CD4-positive, alpha-beta T cell treated with Interleukin-6 for 4 hours (primary cell): Measurements from ENCODE around the gene INA.
"Not testable (repeated sequence)": the region's sequence is repeated elsewhere in the genome, so short reads cannot be mapped to it uniquely, and the experiment has no call there.

Experiments
- DNase-seq: peaks from one replicate; pipeline ENCODE4 v3.0.0-alpha.2; 2020; ENCODE audit warnings: mixed read lengths

INA gene

GRCh38 chr10:103276896-103277712, at the start of gene INA:
INA (plus strand) TSS chr10:103277138; CDS start chr10:103277212, 74 bp downstream.
- DNase-seq, result no peak

- DNase-seq, result no peak
Observed at GRCh38 chr10:103227416-103227815, 49.5 kb upstream of the INA start.

- DNase-seq, result no peak
Observed at GRCh38 chr10:103231047-103231551, 45.8 kb upstream of the INA start.

GRCh38 chr10:103232131-103232673, 44.7 kb upstream of the INA start:
- no peak for DNase-seq

GRCh38 chr10:103232772-103233488, 44.0 kb upstream of the INA start:
- no peak for DNase-seq

GRCh38 chr10:103235775-103236174, 41.2 kb upstream of the INA start:
- DNase-seq, result no peak

GRCh38 chr10:103238506-103239252, 38.3 kb upstream of the INA start:
- no peak for DNase-seq

GRCh38 chr10:103241262-103242011, 35.5 kb upstream of the INA start:
- DNase-seq, result no peak

- DNase-seq, result peak; percentile 63
Observed at GRCh38 chr10:103244666-103245271, 32.2 kb upstream of the INA start.

- not testable (repeated sequence) for DNase-seq
Observed at GRCh38 chr10:103245587-103245986, 31.4 kb upstream of the INA start, which contains the start of gene RPEL1. RPEL1 (plus strand) TSS chr10:103245887; CDS start chr10:103245997, 110 bp downstream.

- DNase-seq, result no peak
Observed at GRCh38 chr10:103246324-103246723, 30.6 kb upstream of the INA start.

GRCh38 chr10:103254113-103254512, 22.8 kb upstream of the INA start:
- DNase-seq, result no peak

- DNase-seq, result no peak
Observed at GRCh38 chr10:103254538-103255325, 22.2 kb upstream of the INA start.

- DNase-seq, result no peak
Observed at GRCh38 chr10:103256613-103257012, 20.3 kb upstream of the INA start.

- no peak for DNase-seq
Observed at GRCh38 chr10:103257812-103258211, 19.1 kb upstream of the INA start.

- not testable (repeated sequence) for DNase-seq
Observed at GRCh38 chr10:103258928-103259327, 18.0 kb upstream of the INA start.

GRCh38 chr10:103259989-103260388, 16.9 kb upstream of the INA start:
- no peak for DNase-seq

- DNase-seq, result no peak
Observed at GRCh38 chr10:103262229-103262628, 14.7 kb upstream of the INA start.

- peak; percentile 27 for DNase-seq
Observed at GRCh38 chr10:103265717-103266329, 11.1 kb upstream of the INA start.

- DNase-seq, result no peak
Observed at GRCh38 chr10:103273041-103273441, 3.9 kb upstream of the INA start.
